PC-3 (cell line): ENCODE measurements around the gene CLNK. TPM values are rescaled to one million over a fixed set of nuclear protein-coding genes. Genes with fewer than 3 reads are reported as not detected.
A peak's percentile ranks its signal among the peaks of the same experiment; 100 is the strongest.

Source experiments
- ATAC-seq: fragments of 200-7000 bp; cut with Tn5 transposase; 2 replicates; pipeline ENCODE4 v1.9.1; 2020; ENCODE audit warnings: mild to moderate bottlenecking, moderate library complexity
- BruUV-seq: library from RNA; stranded (reverse); fragments of 400-500 nt; replicated peaks from 2 replicates; lab custom pipeline; 2021; lab: Mats Ljungman, UMichigan
- CTCF ChIA-PET: fragments of 300-600 bp; sonication (Branson Sonifier 250); formaldehyde crosslinking; loops from one replicate; lab custom pipeline; 2022; ENCODE audit warnings: antibody characterized with exemption; lab: Charles Lee
- POLR2A ChIA-PET: fragments of 300-600 bp; sonication (Branson Sonifier 250); formaldehyde crosslinking; loops from one replicate; lab custom pipeline; 2022; ENCODE audit warnings: antibody characterized with exemption; ENCODE audit not compliant: unreplicated experiment; lab: Charles Lee
- DNase-seq: peaks from one replicate; pipeline ENCODE4 v3.0.0-alpha.2; 2015
- H2AFZ ChIP-seq: fragments of 300-600 bp; sonication (generic); 2 replicates; pipeline ENCODE4 v1.6.0; 2016; ENCODE audit warnings: antibody characterized with exemption, low read length
- H3F3A ChIP-seq: fragments of 300-600 bp; sonication (generic); one replicate; pipeline ENCODE4 v1.6.0; 2017; ENCODE audit warnings: antibody characterized with exemption, low read length, control low read depth, mild to moderate bottlenecking; ENCODE audit not compliant: unreplicated experiment
- H3K27ac ChIP-seq: fragments of 300-600 bp; sonication (generic); 2 replicates; pipeline ENCODE4 v1.5.1; 2016; ENCODE audit warnings: mild to moderate bottlenecking, low read length
- H3K27me3 ChIP-seq: fragments of 300-600 bp; sonication (generic); 2 replicates; pipeline ENCODE4 v1.6.1; 2016; ENCODE audit warnings: low read length, mixed read lengths
- H3K36me3 ChIP-seq: fragments of 300-600 bp; sonication (generic); 2 replicates; pipeline ENCODE4 v1.6.1; 2016; ENCODE audit warnings: low read depth, mixed run types, low read length, mixed read lengths
- H3K4me1 ChIP-seq: fragments of 300-600 bp; sonication (generic); 2 replicates; pipeline ENCODE4 v1.5.1; 2016; ENCODE audit warnings: low read length; ENCODE audit not compliant: insufficient read depth
- H3K4me2 ChIP-seq: fragments of 300-600 bp; sonication (generic); 2 replicates; pipeline ENCODE4 v1.6.0; 2016; ENCODE audit warnings: low read length
- H3K4me3 ChIP-seq: fragments of 300-600 bp; sonication (generic); 2 replicates; pipeline ENCODE4 v1.5.1; 2016; ENCODE audit warnings: mild to moderate bottlenecking, low read length, mixed read lengths
- H3K79me2 ChIP-seq: fragments of 300-600 bp; sonication (generic); 2 replicates; pipeline ENCODE4 v1.6.1; 2017; ENCODE audit warnings: low read length, mixed read lengths
- H3K9ac ChIP-seq: fragments of 300-600 bp; sonication (generic); 2 replicates; pipeline ENCODE4 v1.6.0; 2016; ENCODE audit warnings: mild to moderate bottlenecking, low read length
- H3K9me2 ChIP-seq: fragments of 300-600 bp; sonication (generic); replicated peaks from 2 replicates; pipeline ENCODE4 v1.6.1; 2016; ENCODE audit warnings: mixed run types, low read length, mixed read lengths
- H3K9me3 ChIP-seq: fragments of 300-600 bp; sonication (generic); 2 replicates; pipeline ENCODE4 v1.6.1; 2016; ENCODE audit warnings: low read length, mixed read lengths
- H4K20me1 ChIP-seq: fragments of 300-600 bp; sonication (generic); 2 replicates; pipeline ENCODE4 v1.6.1; 2016; ENCODE audit warnings: low read length, mixed read lengths
- CTCF ChIP-seq: fragments of 300-600 bp; sonication (generic); conservative IDR thresholded peaks from 2 replicates; pipeline ENCODE4 v1.5.1; 2017; ENCODE audit warnings: antibody characterized with exemption, low read depth, mild to moderate bottlenecking, low read length
- EZH2 ChIP-seq: fragments of 300-600 bp; sonication (generic); IDR thresholded peaks from one replicate; pipeline ENCODE4 v1.6.1; 2017; ENCODE audit warnings: antibody characterized with exemption, mild to moderate bottlenecking, low read length; ENCODE audit not compliant: unreplicated experiment
- EZH2phosphoT487 ChIP-seq: fragments of 300-600 bp; sonication (generic); IDR thresholded peaks from 2 replicates; pipeline ENCODE4 v1.6.1; 2018; ENCODE audit warnings: mild to moderate bottlenecking, antibody characterized with exemption, low read length, borderline replicate concordance
- intact Hi-C: fragments of 100-400 bp; cut with micrococcal nuclease; formaldehyde crosslinking; loops from 2 replicates; pipeline ENCODE4 v1.9.0; 2023
- total RNA-seq: library from RNA; depleted of rRNA; stranded (reverse); fragments of >200 nt; gene quantifications from 2 replicates; pipeline ENCODE4 v1.2.3, GENCODE V29; 2014

Gene CLNK
- total RNA-seq, 1 experiment from 2014 or later, result not detected

- intact Hi-C loops, result no loop called here
- DNase-seq (no peak), ATAC-seq (no peak)
- H3K27ac ChIP-seq, result no peak overlapping the region
- H3K27me3 ChIP-seq, result no peaks in the 10 kb centered on the region
- no peak overlapping the region for H3K9ac ChIP-seq
- no peaks in the 10 kb centered on the region for H3K9me2 ChIP-seq
- H2AFZ ChIP-seq, result no peak overlapping the region
- H3K4me2 ChIP-seq, result no peak overlapping the region
- no TSS peak for BruUV-seq
- no peaks in the 10 kb centered on the region; the same call in 1 of the 2 replicates for H3K4me1 ChIP-seq
- no peaks in the 10 kb centered on the region for H4K20me1 ChIP-seq
- POLR2A ChIA-PET, result no interaction called here
- CTCF ChIA-PET, result no interaction called here
- H3K9me3 ChIP-seq, result no peaks in the 10 kb centered on the region
- peaks cover 4% of the 10 kb centered on the region for H3K79me2 ChIP-seq
- H3K4me3 ChIP-seq, result no peak overlapping the region
- TF ChIP-seq EZH2phosphoT487, result no peak
- peak; percentile 45 for TF ChIP-seq CTCF
- no peak for TF ChIP-seq EZH2
- H3K36me3 ChIP-seq, result no peaks in the 10 kb centered on the region
- no peaks in the 10 kb centered on the region for H3F3A ChIP-seq
Measured at GRCh38 chr4:10461091-10461849, 223.3 kb downstream of the CLNK start.

GRCh38 chr4:10460313-10461047, 224.1 kb downstream of the CLNK start:
- DNase-seq, result no peak
- Histone ChIP-seq H4K20me1 (no peaks in the 10 kb centered on the region), H3K4me1 (peaks cover 6% of the 10 kb centered on the region; the same call in 1 of the 2 replicates), H3F3A (no peaks in the 10 kb centered on the region), H3K9ac (no peak overlapping the region), H3K27me3 (no peaks in the 10 kb centered on the region), H2AFZ (no peak overlapping the region), H3K4me2 (no peak overlapping the region), H3K36me3 (no peaks in the 10 kb centered on the region), H3K9me3 (no peaks in the 10 kb centered on the region), H3K79me2 (peaks cover 11% of the 10 kb centered on the region), H3K4me3 (no peak overlapping the region), H3K9me2 (no peaks in the 10 kb centered on the region), H3K27ac (no peak overlapping the region)
- BruUV-seq, result no TSS peak
- intact Hi-C loops, result no loop called here
- ATAC-seq, result no peak
- CTCF ChIA-PET, result no interaction called here
- POLR2A ChIA-PET, result no interaction called here
- TF ChIP-seq EZH2 (no peak), CTCF (no peak)

GRCh38 chr4:10459305-10459704, 225.3 kb downstream of the CLNK start:
- no peak for ATAC-seq
- Histone ChIP-seq H3F3A (no peaks in the 10 kb centered on the region), H3K4me3 (no peak overlapping the region), H3K79me2 (peaks cover 23% of the 10 kb centered on the region), H3K27me3 (no peaks in the 10 kb centered on the region), H3K9ac (no peak overlapping the region), H3K9me2 (no peaks in the 10 kb centered on the region), H3K9me3 (no peaks in the 10 kb centered on the region), H2AFZ (no peak overlapping the region), H3K36me3 (no peaks in the 10 kb centered on the region), H3K27ac (no peak overlapping the region), H4K20me1 (no peaks in the 10 kb centered on the region), H3K4me1 (peaks cover 9% of the 10 kb centered on the region; the same call in 1 of the 2 replicates), H3K4me2 (no peak overlapping the region)
- ChIA-PET CTCF (no interaction called here), POLR2A (no interaction called here)
- BruUV-seq, result no TSS peak
- no peak for DNase-seq
- TF ChIP-seq EZH2, result no peak
- no peak for TF ChIP-seq CTCF
- intact Hi-C loops, result no loop called here
